ENCODE data around the gene ARHGAP12.

ARHGAP12 gene

GRCh38 chr10:31820778-31821369 is 107.8 kb downstream of the ARHGAP12 start:
- ATAC-seq (no peak), DNase-seq (no peak)

GRCh38 chr10:31820096-31820495 is 108.5 kb downstream of the ARHGAP12 start:
- no peak for ATAC-seq
- DNase-seq, result no peak

- DNase-seq, result no peak
- no peak for ATAC-seq
Observed at GRCh38 chr10:31819391-31819820, 109.2 kb downstream of the ARHGAP12 start.

- no peak for DNase-seq
- ATAC-seq, result no peak
Observed at GRCh38 chr10:31816318-31816717, 112.3 kb downstream of the ARHGAP12 start.

GRCh38 chr10:31808258-31809218 is 120.1 kb downstream of the ARHGAP12 start:
- DNase-seq (peak; percentile 4), ATAC-seq (peak; percentile 49)

- DNase-seq (no peak), ATAC-seq (no peak)
Observed at GRCh38 chr10:31804352-31804810, 124.2 kb downstream of the ARHGAP12 start.

GRCh38 chr10:31803606-31804351 is 124.9 kb downstream of the ARHGAP12 start:
- DNase-seq, result no peak
- ATAC-seq, result no peak

GRCh38 chr10:31799181-31799580 is 129.4 kb downstream of the ARHGAP12 start:
- DNase-seq, result no peak
- ATAC-seq, result no peak

- no peak for ATAC-seq
- no peak for DNase-seq
Observed at GRCh38 chr10:31792745-31793144, 135.9 kb downstream of the ARHGAP12 start.

GRCh38 chr10:31789555-31789954 is 139.1 kb downstream of the ARHGAP12 start:
- DNase-seq, result no peak
- ATAC-seq, result no peak

GRCh38 chr10:31782701-31783100 is 145.9 kb downstream of the ARHGAP12 start:
- DNase-seq (no peak), ATAC-seq (no peak)

GRCh38 chr10:31780717-31781116 is 147.9 kb downstream of the ARHGAP12 start:
- no peak for ATAC-seq
- DNase-seq, result no peak

- ATAC-seq (no peak), DNase-seq (no peak)
Observed at GRCh38 chr10:31778627-31779026, 150.0 kb downstream of the ARHGAP12 start.

GRCh38 chr10:31776159-31776558 is 152.5 kb downstream of the ARHGAP12 start:
- ATAC-seq, result no peak
- DNase-seq, result no peak

GRCh38 chr10:31774928-31775650 is 153.5 kb downstream of the ARHGAP12 start:
- ATAC-seq, result no peak
- no peak for DNase-seq

GRCh38 chr10:31774299-31774900 is 154.2 kb downstream of the ARHGAP12 start:
- no peak for DNase-seq
- no peak for ATAC-seq

- ATAC-seq, result no peak
- no peak for DNase-seq
Observed at GRCh38 chr10:31773749-31774298, 154.8 kb downstream of the ARHGAP12 start.

- ATAC-seq (no peak), DNase-seq (no peak)
Observed at GRCh38 chr10:31771331-31771831, 157.2 kb downstream of the ARHGAP12 start.

GRCh38 chr10:31770307-31770902 is 158.2 kb downstream of the ARHGAP12 start:
- peak; percentile 59 for DNase-seq
- ATAC-seq, result peak; percentile 62

GRCh38 chr10:31769564-31769963 is 159.1 kb downstream of the ARHGAP12 start:
- DNase-seq (no peak), ATAC-seq (peak; percentile 37)
